HEK293 (cell line): ENCODE measurements around the gene ZNHIT3.

Experiments used
- CTCF ChIA-PET: fragments of 350-600 bp; formaldehyde crosslinking; extraction: SDS; loops from one replicate; lab custom pipeline; 2021; ENCODE audit warnings: antibody characterized with exemption; lab: Yijun Ruan, JAX
- POLR2A ChIA-PET: fragments of 300-600 bp; formaldehyde crosslinking; extraction: SDS; loops from one replicate; lab custom pipeline; 2020; ENCODE audit warnings: antibody characterized with exemption, inconsistent platforms; lab: Yijun Ruan, JAX
- H3K27ac ChIP-seq: fragments of 200-500 bp; sonication (Bioruptor generic); 2 replicates; pipeline ENCODE4 v1.5.1; 2014; ENCODE audit warnings: low read depth, low read length, control low read depth, inconsistent platforms; ENCODE audit errors: extremely low read depth
- H3K36me3 ChIP-seq, 2 experiments: fragments of 200-500 bp in 1 of 2; sonication (Bioruptor generic) in 1 of 2; 1 replicate in 1 of 2; 2 replicates in 1 of 2; pipeline ENCODE4 v1.5.1; 2014 to 2017; ENCODE audit warnings: inconsistent platforms in 2 of 2, low read length in 2 of 2; ENCODE audit not compliant: control insufficient read depth in 2 of 2, insufficient read depth in 1 of 2
- H3K4me1 ChIP-seq: fragments of 200-500 bp; sonication (Bioruptor generic); 2 replicates; pipeline ENCODE4 v1.5.1; 2014; ENCODE audit warnings: mild to moderate bottlenecking, low read length, inconsistent platforms; ENCODE audit not compliant: control insufficient read depth, insufficient read depth
- H3K4me3 ChIP-seq: 2 replicates; pipeline ENCODE4 v1.5.1; 2011; ENCODE audit warnings: low read depth, mild to moderate bottlenecking, control low read depth, low read length, moderate library complexity
- H3K9me3 ChIP-seq: fragments of 200-500 bp; sonication (Bioruptor generic); 2 replicates; pipeline ENCODE4 v1.5.1; 2014; ENCODE audit warnings: low read depth, low read length, inconsistent platforms; ENCODE audit not compliant: control insufficient read depth, insufficient read depth
- EGR2 ChIP-seq: fragments of 450-650 bp; formaldehyde crosslinking; IDR thresholded peaks from 2 replicates; pipeline ENCODE4 v1.5.1; 2016; ENCODE audit warnings: low read depth, missing biosample characterization, missing genetic modification characterization
- GLIS1 ChIP-seq: fragments of 450-650 bp; formaldehyde crosslinking; IDR thresholded peaks from 2 replicates; pipeline ENCODE4 v1.5.1; 2016; ENCODE audit warnings: missing biosample characterization, missing genetic modification characterization
- IKZF3 ChIP-seq: fragments of 450-650 bp; IDR thresholded peaks from 2 replicates; pipeline ENCODE4 v1.5.0; 2018; ENCODE audit warnings: missing biosample characterization, mild to moderate bottlenecking, missing genetic modification characterization, moderate library complexity
- KLF10 ChIP-seq: fragments of 450-650 bp; IDR thresholded peaks from 2 replicates; pipeline ENCODE4 v1.5.1; 2018; ENCODE audit warnings: missing biosample characterization, mild to moderate bottlenecking, missing genetic modification characterization
- SP7 ChIP-seq: fragments of 450-650 bp; formaldehyde crosslinking; IDR thresholded peaks from 2 replicates; pipeline ENCODE4 v1.5.1; 2016; ENCODE audit warnings: missing biosample characterization, missing genetic modification characterization
- ZBTB7A ChIP-seq: fragments of 450-650 bp; formaldehyde crosslinking; IDR thresholded peaks from 2 replicates; pipeline ENCODE4 v1.5.1; 2016; ENCODE audit warnings: low read depth, missing biosample characterization, missing genetic modification characterization
- ZEB2 ChIP-seq: fragments of 450-650 bp; formaldehyde crosslinking; IDR thresholded peaks from 2 replicates; pipeline ENCODE4 v1.5.1; 2016; ENCODE audit warnings: missing biosample characterization, missing genetic modification characterization
- ZFP37 ChIP-seq: fragments of 450-650 bp; formaldehyde crosslinking; IDR thresholded peaks from 2 replicates; pipeline ENCODE4 v1.5.1; 2016; ENCODE audit warnings: missing biosample characterization, missing genetic modification characterization
- ZNF114 ChIP-seq: fragments of 450-650 bp; formaldehyde crosslinking; IDR thresholded peaks from 2 replicates; pipeline ENCODE4 v1.5.0; 2017; ENCODE audit warnings: missing biosample characterization, missing genetic modification characterization
- ZNF16 ChIP-seq: fragments of 450-650 bp; formaldehyde crosslinking; IDR thresholded peaks from 2 replicates; pipeline ENCODE4 v1.5.1; 2016; ENCODE audit warnings: low read depth, missing biosample characterization, missing genetic modification characterization
- ZNF24 ChIP-seq: fragments of 450-650 bp; formaldehyde crosslinking; IDR thresholded peaks from 2 replicates; pipeline ENCODE4 v1.5.1; 2016; ENCODE audit warnings: missing biosample characterization, missing genetic modification characterization
- ZNF335 ChIP-seq: fragments of 450-650 bp; formaldehyde crosslinking; conservative IDR thresholded peaks from 2 replicates; pipeline ENCODE4 v1.5.1; 2016; ENCODE audit warnings: missing biosample characterization, missing genetic modification characterization
- ZNF391 ChIP-seq: fragments of 450-650 bp; formaldehyde crosslinking; IDR thresholded peaks from 2 replicates; pipeline ENCODE4 v1.5.1; 2016; ENCODE audit warnings: low read depth, missing biosample characterization, missing genetic modification characterization, borderline replicate concordance
- ZNF473 ChIP-seq: fragments of 450-650 bp; formaldehyde crosslinking; IDR thresholded peaks from 2 replicates; pipeline ENCODE4 v1.5.1; 2017; ENCODE audit warnings: missing biosample characterization, missing genetic modification characterization
- ZNF530 ChIP-seq: fragments of 450-650 bp; formaldehyde crosslinking; IDR thresholded peaks from 2 replicates; pipeline ENCODE4 v1.5.1; 2016; ENCODE audit warnings: low read depth, missing biosample characterization, missing genetic modification characterization
- ZNF549 ChIP-seq: fragments of 450-650 bp; IDR thresholded peaks from 2 replicates; pipeline ENCODE4 v1.5.1; 2018; ENCODE audit warnings: missing biosample characterization, missing genetic modification characterization, mild to moderate bottlenecking, inconsistent platforms, moderate library complexity
- ZNF660 ChIP-seq: fragments of 450-650 bp; IDR thresholded peaks from 2 replicates; pipeline ENCODE4 v1.5.1; 2018; ENCODE audit warnings: missing biosample characterization, mild to moderate bottlenecking, missing genetic modification characterization
- ZNF670 ChIP-seq: fragments of 450-650 bp; formaldehyde crosslinking; IDR thresholded peaks from 2 replicates; pipeline ENCODE4 v1.5.1; 2016; ENCODE audit warnings: missing biosample characterization, missing genetic modification characterization, low read depth
- ZNF707 ChIP-seq: fragments of 450-650 bp; formaldehyde crosslinking; IDR thresholded peaks from 2 replicates; pipeline ENCODE4 v1.5.1; 2016; ENCODE audit warnings: missing biosample characterization, missing genetic modification characterization
- ZNF776 ChIP-seq: fragments of 450-650 bp; formaldehyde crosslinking; IDR thresholded peaks from 2 replicates; pipeline ENCODE4 v1.5.0; 2017; ENCODE audit warnings: missing biosample characterization, missing genetic modification characterization, borderline replicate concordance
- ZNF777 ChIP-seq: fragments of 450-650 bp; formaldehyde crosslinking; IDR thresholded peaks from 2 replicates; pipeline ENCODE4 v1.5.1; 2017; ENCODE audit warnings: missing biosample characterization, missing genetic modification characterization, borderline replicate concordance
- TF ChIP-seq, protein P1 (sequence below): fragments of 450-650 bp; formaldehyde crosslinking; IDR thresholded peaks from 2 replicates; pipeline ENCODE4 v1.5.1; 2016; ENCODE audit warnings: missing biosample characterization, missing genetic modification characterization
- TF ChIP-seq, protein P2 (sequence below): fragments of 450-650 bp; formaldehyde crosslinking; IDR thresholded peaks from 2 replicates; pipeline ENCODE4 v1.5.1; 2017; ENCODE audit warnings: missing biosample characterization, mild to moderate bottlenecking, missing genetic modification characterization, moderate library complexity

The ZNHIT3 gene

DNA sequence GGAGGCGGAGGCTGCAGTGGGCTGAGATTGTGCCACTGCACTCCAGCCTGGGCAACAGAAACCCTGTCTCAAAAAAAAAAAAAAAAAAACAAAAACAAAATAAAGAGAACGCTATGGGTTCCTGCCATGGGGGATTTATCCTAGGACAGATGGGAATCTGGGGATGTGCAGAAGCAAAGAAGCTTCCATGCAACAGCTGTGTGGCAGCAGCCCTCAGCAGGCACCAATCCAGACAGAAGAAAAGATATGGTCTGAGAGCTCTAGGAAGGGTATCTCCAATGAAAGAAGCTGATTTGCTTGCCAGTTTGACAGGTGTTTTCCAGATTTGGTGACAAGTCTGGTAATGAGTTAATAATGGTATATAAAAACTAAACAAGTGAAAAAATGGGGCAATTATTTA lies 36.6 kb downstream of the ZNHIT3 start:
- H3K36me3 ChIP-seq, result peaks cover 87 to 89% of the 10 kb centered on the region in 2 experiments
- ChIA-PET POLR2A (interaction anchor here (0.7 kb wide), 4 partner anchors 10 to 444 kb away, joined by 3 to 4 read pairs (median 3); no protein-coding TSS in a partner anchor), CTCF (interaction anchor here (2.0 kb wide), 1 partner anchor 11 kb away, joined by 13 read pairs; the partner anchor contains the start of genes MYO19 and PIGW)

DNA sequence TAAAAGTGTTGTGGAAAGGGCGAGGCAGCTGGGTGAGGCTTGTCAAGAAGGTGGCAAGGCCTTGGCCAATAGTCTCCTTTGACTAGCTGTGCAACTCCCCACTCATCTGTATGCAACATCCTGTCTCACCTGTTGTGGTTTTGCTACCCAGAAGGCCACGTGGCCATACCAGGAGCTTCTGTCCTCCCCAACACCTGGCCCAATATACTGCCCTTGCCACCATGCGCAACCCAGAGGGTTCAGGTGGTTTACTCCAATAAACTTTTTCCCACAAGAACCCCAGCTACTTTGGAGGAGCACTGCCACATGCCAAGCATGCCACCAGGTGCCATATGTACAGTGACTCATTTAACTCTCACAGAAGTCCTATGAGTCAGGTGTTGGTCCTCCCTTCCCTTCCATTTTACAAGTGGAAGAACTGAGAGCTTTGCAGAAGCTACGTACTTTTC lies 38.0 kb downstream of the ZNHIT3 start:
- Histone ChIP-seq H3K9me3 (no peaks in the 10 kb centered on the region), H3K36me3 (peaks cover 84 to 92% of the 10 kb centered on the region in 2 experiments), H3K27ac (no peak overlapping the region), H3K4me1 (no peaks in the 10 kb centered on the region), H3K4me3 (no peak overlapping the region)
- CTCF ChIA-PET, result interaction anchor here (0.6 to 2.0 kb wide), 3 partner anchors 10 to 534 kb away, joined by 3 to 13 read pairs (median 3); partner anchors contain the start of genes MYO19 and PIGW
- POLR2A ChIA-PET, result interaction anchor here (0.9 to 1.6 kb wide), 4 partner anchors 9 to 12 kb away, joined by 4 to 6 read pairs (median 4); partner anchors contain the start of genes MYO19 and PIGW
- no peak for TF ChIP-seq ZNF473 (tag by site-specific recombination)
- TF ChIP-seq GLIS1 (tag by site-specific recombination), result no peak
- TF ChIP-seq SP7 (tag by site-specific recombination), result no peak
- no peak for TF ChIP-seq ZNF777 (tag by site-specific recombination)
- no peak for TF ChIP-seq ZNF530 (tag by site-specific recombination)
- no peak for TF ChIP-seq ZNF776
- no peak for TF ChIP-seq KLF10 (tag by site-specific recombination)
- TF ChIP-seq ZNF391, result no peak
- TF ChIP-seq ZBTB7A (tag by site-specific recombination), result no peak
- no peak for TF ChIP-seq ZNF335 (tag by site-specific recombination)
- no peak for TF ChIP-seq ZNF24 (tag by site-specific recombination)

More for the DNA sequence above, 36.6 kb downstream of the ZNHIT3 start:
- Histone ChIP-seq H3K4me3 (no peak overlapping the region), H3K9me3 (no peaks in the 10 kb centered on the region), H3K4me1 (no peaks in the 10 kb centered on the region), H3K27ac (no peak overlapping the region)
- TF ChIP-seq, protein P1, sequence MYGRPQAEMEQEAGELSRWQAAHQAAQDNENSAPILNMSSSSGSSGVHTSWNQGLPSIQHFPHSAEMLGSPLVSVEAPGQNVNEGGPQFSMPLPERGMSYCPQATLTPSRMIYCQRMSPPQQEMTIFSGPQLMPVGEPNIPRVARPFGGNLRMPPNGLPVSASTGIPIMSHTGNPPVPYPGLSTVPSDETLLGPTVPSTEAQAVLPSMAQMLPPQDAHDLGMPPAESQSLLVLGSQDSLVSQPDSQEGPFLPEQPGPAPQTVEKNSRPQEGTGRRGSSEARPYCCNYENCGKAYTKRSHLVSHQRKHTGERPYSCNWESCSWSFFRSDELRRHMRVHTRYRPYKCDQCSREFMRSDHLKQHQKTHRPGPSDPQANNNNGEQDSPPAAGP, result no peak
- TF ChIP-seq ZNF16 (tag by site-specific recombination), result no peak
- no peak for TF ChIP-seq ZEB2 (tag by site-specific recombination)
- no peak for TF ChIP-seq ZNF660 (tag by site-specific recombination)
- no peak for TF ChIP-seq EGR2 (tag by site-specific recombination)
- TF ChIP-seq ZNF707 (tag by site-specific recombination), result no peak
- TF ChIP-seq IKZF3, result no peak
- no peak for TF ChIP-seq ZFP37

DNA sequence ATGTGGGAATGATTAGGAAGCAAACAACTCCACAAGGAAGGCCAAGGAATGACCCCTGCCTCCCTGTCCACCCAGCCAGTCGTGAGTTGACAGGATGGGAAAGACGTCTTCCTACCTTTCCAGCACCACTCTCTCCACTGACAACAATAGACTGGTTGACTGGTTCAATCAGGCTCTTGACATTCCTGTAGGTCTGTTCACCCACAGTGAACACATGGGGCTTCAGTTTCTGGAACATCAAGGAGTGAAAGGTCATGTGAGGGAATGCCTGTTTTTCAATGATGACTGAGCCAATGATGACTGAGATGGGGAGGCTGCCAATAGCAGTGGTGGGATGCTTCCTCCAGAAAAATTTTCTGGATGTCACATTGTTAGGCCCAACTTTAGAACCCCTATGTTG lies 38.6 kb downstream of the ZNHIT3 start:
- Histone ChIP-seq H3K4me3 (no peak overlapping the region), H3K9me3 (no peaks in the 10 kb centered on the region), H3K36me3 (peaks cover 84 to 92% of the 10 kb centered on the region in 2 experiments), H3K27ac (no peak overlapping the region), H3K4me1 (no peaks in the 10 kb centered on the region)
- TF ChIP-seq, protein P2, sequence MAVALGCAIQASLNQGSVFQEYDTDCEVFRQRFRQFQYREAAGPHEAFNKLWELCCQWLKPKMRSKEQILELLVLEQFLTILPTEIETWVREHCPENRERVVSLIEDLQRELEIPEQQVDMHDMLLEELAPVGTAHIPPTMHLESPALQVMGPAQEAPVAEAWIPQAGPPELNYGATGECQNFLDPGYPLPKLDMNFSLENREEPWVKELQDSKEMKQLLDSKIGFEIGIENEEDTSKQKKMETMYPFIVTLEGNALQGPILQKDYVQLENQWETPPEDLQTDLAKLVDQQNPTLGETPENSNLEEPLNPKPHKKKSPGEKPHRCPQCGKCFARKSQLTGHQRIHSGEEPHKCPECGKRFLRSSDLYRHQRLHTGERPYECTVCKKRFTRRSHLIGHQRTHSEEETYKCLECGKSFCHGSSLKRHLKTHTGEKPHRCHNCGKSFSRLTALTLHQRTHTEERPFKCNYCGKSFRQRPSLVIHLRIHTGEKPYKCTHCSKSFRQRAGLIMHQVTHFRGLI (tag by site-specific recombination), result no peak
- TF ChIP-seq ZNF670 (tag by site-specific recombination) (no peak), ZNF114 (tag by site-specific recombination) (no peak), ZNF391 (no peak), ZNF549 (tag by site-specific recombination) (no peak)
- CTCF ChIA-PET, result interaction anchor here (0.6 to 2.0 kb wide), 3 partner anchors 9 to 535 kb away, joined by 3 to 13 read pairs (median 3); partner anchors contain the start of genes MYO19 and PIGW
- POLR2A ChIA-PET, result interaction anchor here (1.3 to 1.6 kb wide), 3 partner anchors 9 to 11 kb away, joined by 3 to 6 read pairs (median 4); partner anchors contain the start of genes MYO19 and PIGW
